HepG2 (cell line): Measurements from ENCODE around the gene TIFAB. TPM values are rescaled to one million over a fixed set of nuclear protein-coding genes. Genes with fewer than 3 reads are reported as not detected.
A peak's percentile ranks its signal among the peaks of the same experiment; 100 is the strongest.

Source experiments
- ATM ChIP-seq: fragments of 450-650 bp; IDR thresholded peaks from 2 replicates; pipeline ENCODE4 v1.7.1; 2017; ENCODE audit warnings: mild to moderate bottlenecking, borderline replicate concordance
- CHD2 ChIP-seq: IDR thresholded peaks from 2 replicates; pipeline ENCODE4 v1.6.1; 2011; ENCODE audit warnings: low read depth, low read length, improper control_type of control experiment
- FOXJ3 ChIP-seq: sonication (generic); formaldehyde crosslinking; IDR thresholded peaks from 2 replicates; pipeline ENCODE4 v1.4.0; 2020; ENCODE audit warnings: missing genetic modification reagents, mild to moderate bottlenecking, borderline replicate concordance
- FOXK1 ChIP-seq: sonication (generic); formaldehyde crosslinking; IDR thresholded peaks from 2 replicates; pipeline ENCODE4 v1.4.0; 2020; ENCODE audit warnings: low read depth, missing genetic modification reagents, borderline replicate concordance
- IRX3 ChIP-seq: sonication (generic); formaldehyde crosslinking; IDR thresholded peaks from 2 replicates; pipeline ENCODE4 v1.8.1; 2023; ENCODE audit warnings: mild to moderate bottlenecking, low read depth, missing genetic modification reagents, borderline replicate concordance
- NAIF1 ChIP-seq: sonication (generic); formaldehyde crosslinking; IDR thresholded peaks from 2 replicates; pipeline ENCODE4 v1.5.0; 2020; ENCODE audit warnings: mild to moderate bottlenecking, missing genetic modification reagents, borderline replicate concordance
- PHF21A ChIP-seq: sonication (generic); formaldehyde crosslinking; IDR thresholded peaks from 2 replicates; pipeline ENCODE4 v1.5.0; 2020; ENCODE audit warnings: mild to moderate bottlenecking, missing genetic modification reagents
- ZNF367 ChIP-seq: sonication (generic); formaldehyde crosslinking; IDR thresholded peaks from 2 replicates; pipeline ENCODE4 v1.4.0; 2020; ENCODE audit warnings: missing genetic modification reagents, borderline replicate concordance
- ZNF547 ChIP-seq: sonication (generic); formaldehyde crosslinking; IDR thresholded peaks from 2 replicates; pipeline ENCODE4 v1.5.1; 2020; ENCODE audit warnings: mild to moderate bottlenecking, missing genetic modification reagents
- ZNF589 ChIP-seq: sonication (generic); formaldehyde crosslinking; conservative IDR thresholded peaks from 2 replicates; pipeline ENCODE4 v1.8.0; 2022; ENCODE audit warnings: mild to moderate bottlenecking, moderate library complexity, missing genetic modification reagents
- ZNF724P ChIP-seq: sonication (generic); formaldehyde crosslinking; IDR thresholded peaks from 2 replicates; pipeline ENCODE4 v1.8.0; 2022; ENCODE audit warnings: missing genetic modification reagents, borderline replicate concordance
- ZNF780A ChIP-seq: sonication (generic); formaldehyde crosslinking; IDR thresholded peaks from 2 replicates; pipeline ENCODE4 v1.8.0; 2022; ENCODE audit warnings: mild to moderate bottlenecking, missing genetic modification reagents, moderate library complexity
- polyA plus RNA-seq, 8 experiments: library from polyadenylated mRNA; depleted of rRNA in 3 of 8; stranded (reverse) in 7 of 8; unstranded in 1 of 8; fragments of >200 nt; fragmentation: Illumina TruSeq in 4 of 8; extraction: Trizol in 4 of 8; gene quantifications; 2 replicates each; pipeline versions ENCODE4 v1.2.1 to v1.2.3, GENCODE V29; 2011 to 2016; ENCODE audit warnings: low read depth in 4 of 8, missing spikeins in 1 of 8, mixed read lengths in 1 of 8; ENCODE audit not compliant: insufficient read depth in 1 of 8
- total RNA-seq, 5 experiments: library from RNA; depleted of rRNA; stranded (reverse); fragments of >200 nt; fragmentation: Illumina TruSeq; extraction: Trizol; gene quantifications; 2 replicates each; pipeline ENCODE4 v1.2.3, GENCODE V29; 2016; ENCODE audit warnings: low read depth in 1 of 5
- TF ChIP-seq, protein P1 (sequence below): IDR thresholded peaks from 2 replicates; pipeline ENCODE4 v1.4.0; 2020; ENCODE audit warnings: mild to moderate bottlenecking, missing genetic modification reagents
- TF ChIP-seq, protein P2 (sequence below): sonication (generic); formaldehyde crosslinking; conservative IDR thresholded peaks from 2 replicates; pipeline ENCODE4 v1.4.0; 2020; ENCODE audit warnings: missing genetic modification reagents
- TF ChIP-seq, protein P3 (sequence below): sonication (generic); formaldehyde crosslinking; IDR thresholded peaks from 2 replicates; pipeline ENCODE4 v1.8.0; 2022; ENCODE audit warnings: mild to moderate bottlenecking, missing genetic modification reagents, borderline replicate concordance
- TF ChIP-seq, protein P4 (sequence below): fragments of 450-650 bp; IDR thresholded peaks from 2 replicates; pipeline ENCODE4 v1.6.1; 2017
- TF ChIP-seq, protein P5 (sequence below): sonication (generic); formaldehyde crosslinking; IDR thresholded peaks from 2 replicates; pipeline ENCODE4 v1.8.0; 2022; ENCODE audit warnings: missing genetic modification reagents, mild to moderate bottlenecking, moderate library complexity, borderline replicate concordance

Gene TIFAB
- total and polyA plus RNA-seq, 2 of the 13 experiments (the other 11 are each of a cell fraction or from before 2014, with no cell fraction given): not detected

DNA sequence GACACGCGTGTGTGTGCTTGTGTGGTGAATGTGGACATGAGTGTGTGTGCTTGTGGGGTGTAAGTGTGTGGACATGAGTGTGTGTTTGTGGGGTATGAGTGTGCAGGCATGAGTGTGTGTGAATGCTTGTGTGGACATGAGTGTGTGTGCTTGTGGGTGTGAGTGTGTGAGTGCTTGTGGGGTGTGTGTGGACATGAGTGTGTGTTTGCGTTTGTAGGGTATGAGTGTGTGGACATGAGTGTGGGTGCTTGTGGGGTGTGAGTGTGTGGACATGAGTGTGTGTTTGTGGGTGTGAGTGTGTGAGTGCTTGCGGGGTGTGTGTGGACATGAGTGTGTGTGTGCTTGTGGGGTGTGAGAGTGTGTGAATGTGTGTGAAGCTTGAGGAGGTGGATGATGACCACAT, 29.8 kb upstream of the TIFAB start (continued):
- TF ChIP-seq, protein P1, sequence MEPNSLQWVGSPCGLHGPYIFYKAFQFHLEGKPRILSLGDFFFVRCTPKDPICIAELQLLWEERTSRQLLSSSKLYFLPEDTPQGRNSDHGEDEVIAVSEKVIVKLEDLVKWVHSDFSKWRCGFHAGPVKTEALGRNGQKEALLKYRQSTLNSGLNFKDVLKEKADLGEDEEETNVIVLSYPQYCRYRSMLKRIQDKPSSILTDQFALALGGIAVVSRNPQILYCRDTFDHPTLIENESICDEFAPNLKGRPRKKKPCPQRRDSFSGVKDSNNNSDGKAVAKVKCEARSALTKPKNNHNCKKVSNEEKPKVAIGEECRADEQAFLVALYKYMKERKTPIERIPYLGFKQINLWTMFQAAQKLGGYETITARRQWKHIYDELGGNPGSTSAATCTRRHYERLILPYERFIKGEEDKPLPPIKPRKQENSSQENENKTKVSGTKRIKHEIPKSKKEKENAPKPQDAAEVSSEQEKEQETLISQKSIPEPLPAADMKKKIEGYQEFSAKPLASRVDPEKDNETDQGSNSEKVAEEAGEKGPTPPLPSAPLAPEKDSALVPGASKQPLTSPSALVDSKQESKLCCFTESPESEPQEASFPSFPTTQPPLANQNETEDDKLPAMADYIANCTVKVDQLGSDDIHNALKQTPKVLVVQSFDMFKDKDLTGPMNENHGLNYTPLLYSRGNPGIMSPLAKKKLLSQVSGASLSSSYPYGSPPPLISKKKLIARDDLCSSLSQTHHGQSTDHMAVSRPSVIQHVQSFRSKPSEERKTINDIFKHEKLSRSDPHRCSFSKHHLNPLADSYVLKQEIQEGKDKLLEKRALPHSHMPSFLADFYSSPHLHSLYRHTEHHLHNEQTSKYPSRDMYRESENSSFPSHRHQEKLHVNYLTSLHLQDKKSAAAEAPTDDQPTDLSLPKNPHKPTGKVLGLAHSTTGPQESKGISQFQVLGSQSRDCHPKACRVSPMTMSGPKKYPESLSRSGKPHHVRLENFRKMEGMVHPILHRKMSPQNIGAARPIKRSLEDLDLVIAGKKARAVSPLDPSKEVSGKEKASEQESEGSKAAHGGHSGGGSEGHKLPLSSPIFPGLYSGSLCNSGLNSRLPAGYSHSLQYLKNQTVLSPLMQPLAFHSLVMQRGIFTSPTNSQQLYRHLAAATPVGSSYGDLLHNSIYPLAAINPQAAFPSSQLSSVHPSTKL: no peak
- TF ChIP-seq FOXJ3 (CRISPR knock-in tag): no peak
- 0 out of 2 replicates have a peak, but pooled peaks have one; percentile 60 for TF ChIP-seq ZNF780A (CRISPR knock-in tag)
- no peak for TF ChIP-seq NAIF1 (CRISPR knock-in tag)
- TF ChIP-seq FOXK1: no peak
- no peak for TF ChIP-seq CHD2
- no peak for TF ChIP-seq PHF21A (CRISPR knock-in tag)
- TF ChIP-seq ZNF589 (CRISPR knock-in tag): peak; percentile 46; the same call in 1 of the 2 replicates
- TF ChIP-seq, protein P2, sequence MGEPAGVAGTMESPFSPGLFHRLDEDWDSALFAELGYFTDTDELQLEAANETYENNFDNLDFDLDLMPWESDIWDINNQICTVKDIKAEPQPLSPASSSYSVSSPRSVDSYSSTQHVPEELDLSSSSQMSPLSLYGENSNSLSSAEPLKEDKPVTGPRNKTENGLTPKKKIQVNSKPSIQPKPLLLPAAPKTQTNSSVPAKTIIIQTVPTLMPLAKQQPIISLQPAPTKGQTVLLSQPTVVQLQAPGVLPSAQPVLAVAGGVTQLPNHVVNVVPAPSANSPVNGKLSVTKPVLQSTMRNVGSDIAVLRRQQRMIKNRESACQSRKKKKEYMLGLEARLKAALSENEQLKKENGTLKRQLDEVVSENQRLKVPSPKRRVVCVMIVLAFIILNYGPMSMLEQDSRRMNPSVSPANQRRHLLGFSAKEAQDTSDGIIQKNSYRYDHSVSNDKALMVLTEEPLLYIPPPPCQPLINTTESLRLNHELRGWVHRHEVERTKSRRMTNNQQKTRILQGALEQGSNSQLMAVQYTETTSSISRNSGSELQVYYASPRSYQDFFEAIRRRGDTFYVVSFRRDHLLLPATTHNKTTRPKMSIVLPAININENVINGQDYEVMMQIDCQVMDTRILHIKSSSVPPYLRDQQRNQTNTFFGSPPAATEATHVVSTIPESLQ: no peak
- TF ChIP-seq ZNF724P: no peak
- TF ChIP-seq, protein P3, sequence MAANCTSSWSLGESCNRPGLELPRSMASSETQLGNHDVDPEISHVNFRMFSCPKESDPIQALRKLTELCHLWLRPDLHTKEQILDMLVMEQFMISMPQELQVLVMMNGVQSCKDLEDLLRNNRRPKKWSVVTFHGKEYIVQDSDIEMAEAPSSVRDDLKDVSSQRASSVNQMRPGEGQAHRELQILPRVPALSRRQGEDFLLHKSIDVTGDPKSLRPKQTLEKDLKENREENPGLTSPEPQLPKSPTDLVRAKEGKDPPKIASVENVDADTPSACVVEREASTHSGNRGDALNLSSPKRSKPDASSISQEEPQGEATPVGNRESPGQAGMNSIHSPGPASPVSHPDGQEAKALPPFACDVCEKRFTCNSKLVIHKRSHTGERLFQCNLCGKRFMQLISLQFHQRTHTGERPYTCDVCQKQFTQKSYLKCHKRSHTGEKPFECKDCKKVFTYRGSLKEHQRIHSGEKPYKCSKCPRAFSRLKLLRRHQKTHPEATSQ (CRISPR knock-in tag): no peak
- TF ChIP-seq ZNF547 (CRISPR knock-in tag): no peak
- no peak for TF ChIP-seq IRX3 (CRISPR knock-in tag)
- TF ChIP-seq, protein P4, sequence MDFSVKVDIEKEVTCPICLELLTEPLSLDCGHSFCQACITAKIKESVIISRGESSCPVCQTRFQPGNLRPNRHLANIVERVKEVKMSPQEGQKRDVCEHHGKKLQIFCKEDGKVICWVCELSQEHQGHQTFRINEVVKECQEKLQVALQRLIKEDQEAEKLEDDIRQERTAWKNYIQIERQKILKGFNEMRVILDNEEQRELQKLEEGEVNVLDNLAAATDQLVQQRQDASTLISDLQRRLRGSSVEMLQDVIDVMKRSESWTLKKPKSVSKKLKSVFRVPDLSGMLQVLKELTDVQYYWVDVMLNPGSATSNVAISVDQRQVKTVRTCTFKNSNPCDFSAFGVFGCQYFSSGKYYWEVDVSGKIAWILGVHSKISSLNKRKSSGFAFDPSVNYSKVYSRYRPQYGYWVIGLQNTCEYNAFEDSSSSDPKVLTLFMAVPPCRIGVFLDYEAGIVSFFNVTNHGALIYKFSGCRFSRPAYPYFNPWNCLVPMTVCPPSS: no peak; the same call in 1 of the 2 replicates
- TF ChIP-seq ZNF367 (CRISPR knock-in tag): no peak
- TF ChIP-seq ATM: 0 out of 2 replicates have a peak, but pooled peaks have one; percentile 12
- TF ChIP-seq, protein P5, sequence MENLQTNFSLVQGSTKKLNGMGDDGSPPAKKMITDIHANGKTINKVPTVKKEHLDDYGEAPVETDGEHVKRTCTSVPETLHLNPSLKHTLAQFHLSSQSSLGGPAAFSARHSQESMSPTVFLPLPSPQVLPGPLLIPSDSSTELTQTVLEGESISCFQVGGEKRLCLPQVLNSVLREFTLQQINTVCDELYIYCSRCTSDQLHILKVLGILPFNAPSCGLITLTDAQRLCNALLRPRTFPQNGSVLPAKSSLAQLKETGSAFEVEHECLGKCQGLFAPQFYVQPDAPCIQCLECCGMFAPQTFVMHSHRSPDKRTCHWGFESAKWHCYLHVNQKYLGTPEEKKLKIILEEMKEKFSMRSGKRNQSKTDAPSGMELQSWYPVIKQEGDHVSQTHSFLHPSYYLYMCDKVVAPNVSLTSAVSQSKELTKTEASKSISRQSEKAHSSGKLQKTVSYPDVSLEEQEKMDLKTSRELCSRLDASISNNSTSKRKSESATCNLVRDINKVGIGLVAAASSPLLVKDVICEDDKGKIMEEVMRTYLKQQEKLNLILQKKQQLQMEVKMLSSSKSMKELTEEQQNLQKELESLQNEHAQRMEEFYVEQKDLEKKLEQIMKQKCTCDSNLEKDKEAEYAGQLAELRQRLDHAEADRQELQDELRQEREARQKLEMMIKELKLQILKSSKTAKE (CRISPR knock-in tag): 0 out of 2 replicates have a peak, but pooled peaks have one; percentile 4
